ENCODE data around the gene SEC16A.

SEC16A gene

DNA sequence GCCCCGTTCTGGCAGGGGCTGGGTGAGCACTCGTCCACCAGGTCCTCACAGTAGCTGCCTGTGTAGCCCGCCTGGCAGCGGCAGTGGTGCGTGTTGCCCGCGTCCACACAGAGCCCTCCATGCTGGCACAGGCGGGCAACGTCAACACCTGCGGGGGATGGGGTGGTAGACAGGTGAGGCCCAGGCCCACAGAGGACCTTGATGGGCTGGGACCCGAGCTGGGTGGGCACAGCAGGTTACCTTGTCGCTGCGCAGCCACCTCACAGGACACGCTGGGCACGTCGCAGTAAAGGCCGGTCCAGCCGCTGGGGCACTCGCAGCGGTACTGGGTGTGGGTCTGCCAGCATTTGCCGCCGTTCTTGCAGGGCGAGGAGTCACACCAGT, 25.1 kb upstream of the SEC16A start:
- H3K9me3 ChIP-seq: peaks cover 9% of the 10 kb centered on the region
- no peak overlapping the region for H3K4me3 ChIP-seq (ENCODE audit: low read depth in 1 of 2, low read length in 1 of 2)
- H3K27ac ChIP-seq: no peak overlapping the region
- peaks cover 100% of the 10 kb centered on the region for H3K36me3 ChIP-seq
- no peaks in the 10 kb centered on the region for H3K27me3 ChIP-seq
- TF ChIP-seq, protein P1, sequence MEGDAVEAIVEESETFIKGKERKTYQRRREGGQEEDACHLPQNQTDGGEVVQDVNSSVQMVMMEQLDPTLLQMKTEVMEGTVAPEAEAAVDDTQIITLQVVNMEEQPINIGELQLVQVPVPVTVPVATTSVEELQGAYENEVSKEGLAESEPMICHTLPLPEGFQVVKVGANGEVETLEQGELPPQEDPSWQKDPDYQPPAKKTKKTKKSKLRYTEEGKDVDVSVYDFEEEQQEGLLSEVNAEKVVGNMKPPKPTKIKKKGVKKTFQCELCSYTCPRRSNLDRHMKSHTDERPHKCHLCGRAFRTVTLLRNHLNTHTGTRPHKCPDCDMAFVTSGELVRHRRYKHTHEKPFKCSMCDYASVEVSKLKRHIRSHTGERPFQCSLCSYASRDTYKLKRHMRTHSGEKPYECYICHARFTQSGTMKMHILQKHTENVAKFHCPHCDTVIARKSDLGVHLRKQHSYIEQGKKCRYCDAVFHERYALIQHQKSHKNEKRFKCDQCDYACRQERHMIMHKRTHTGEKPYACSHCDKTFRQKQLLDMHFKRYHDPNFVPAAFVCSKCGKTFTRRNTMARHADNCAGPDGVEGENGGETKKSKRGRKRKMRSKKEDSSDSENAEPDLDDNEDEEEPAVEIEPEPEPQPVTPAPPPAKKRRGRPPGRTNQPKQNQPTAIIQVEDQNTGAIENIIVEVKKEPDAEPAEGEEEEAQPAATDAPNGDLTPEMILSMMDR (IDR thresholded peaks at IDR 0.05): no peak
- H3K4me1 ChIP-seq (ENCODE audit: control insufficient read depth in 1 of 2, insufficient read depth in 1 of 2, low read depth in 1 of 2, low read length in 1 of 2): no peaks in the 10 kb centered on the region

DNA sequence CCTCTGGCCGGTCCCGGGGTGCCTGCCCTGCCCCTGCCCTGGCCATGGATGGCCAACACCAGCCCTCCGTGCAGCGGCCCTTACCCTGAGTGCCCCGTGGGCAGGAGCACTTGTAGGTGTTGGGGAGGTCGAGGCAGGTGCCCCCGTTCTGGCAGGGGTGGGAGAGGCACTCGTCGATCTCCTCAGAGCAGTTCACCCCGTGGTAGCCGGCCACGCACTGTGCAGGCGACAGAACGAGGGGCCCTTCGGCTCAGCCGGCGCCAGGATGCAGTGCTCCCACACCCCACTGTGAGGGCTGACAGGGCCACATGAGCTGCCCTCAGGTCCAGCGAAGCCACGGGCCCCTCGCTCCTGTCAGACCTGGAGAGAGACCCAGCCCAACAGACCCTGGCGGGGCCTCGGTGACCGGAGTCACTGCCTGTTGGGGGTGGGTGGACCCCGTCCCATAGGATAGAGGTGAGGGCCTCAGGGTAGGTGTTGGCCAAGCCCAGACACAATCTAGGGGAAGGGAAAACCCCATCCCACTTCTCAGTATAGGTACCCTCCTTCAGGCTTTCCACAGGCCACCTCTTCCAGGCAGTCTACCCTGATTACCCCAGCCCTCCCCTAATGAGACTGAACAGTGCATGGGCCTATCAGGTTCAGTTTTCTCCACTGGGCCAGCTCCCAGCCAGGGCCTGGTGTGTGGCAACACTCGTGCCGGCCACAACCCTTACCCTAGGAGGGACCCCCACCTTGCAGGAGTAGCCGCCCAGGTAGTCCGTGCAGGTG, 24.6 kb upstream of the SEC16A start:
- no peaks in the 10 kb centered on the region for H3K4me1 ChIP-seq (ENCODE audit: control insufficient read depth in 1 of 2, insufficient read depth in 1 of 2, low read depth in 1 of 2, low read length in 1 of 2)
- peaks cover 9% of the 10 kb centered on the region for H3K9me3 ChIP-seq
- TF ChIP-seq, protein P1 (IDR thresholded peaks at IDR 0.05): no peak
- no peak overlapping the region for H3K27ac ChIP-seq
- no peaks in the 10 kb centered on the region for H3K27me3 ChIP-seq
- H3K4me3 ChIP-seq (ENCODE audit: low read depth in 1 of 2, low read length in 1 of 2): no peak overlapping the region
- peaks cover 100% of the 10 kb centered on the region for H3K36me3 ChIP-seq

DNA sequence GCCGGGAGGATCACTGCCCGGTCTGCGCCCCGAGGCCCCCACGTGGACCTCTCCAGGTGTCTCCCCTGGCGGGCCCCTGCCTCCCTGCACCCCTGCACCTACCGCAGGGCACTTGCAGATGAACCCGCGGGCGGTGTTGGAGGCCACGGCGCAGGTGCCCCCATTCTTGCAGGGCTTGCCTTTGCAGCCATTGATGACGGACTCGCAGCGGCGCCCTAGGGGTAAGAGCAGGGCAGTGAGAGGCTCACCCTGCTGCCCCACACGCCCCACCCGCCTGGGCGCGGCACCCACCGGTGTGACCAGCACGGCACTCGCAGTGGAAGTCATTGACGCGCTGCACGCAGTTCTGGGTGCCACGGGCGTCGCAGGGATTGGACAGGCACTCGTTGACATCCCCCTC, 23.6 kb upstream of the SEC16A start:
- Histone ChIP-seq H3K4me3 (ENCODE audit: low read depth in 1 of 2, low read length in 1 of 2) (no peak overlapping the region), H3K27ac (no peak overlapping the region), H3K36me3 (peaks cover 100% of the 10 kb centered on the region), H3K27me3 (no peaks in the 10 kb centered on the region), H3K4me1 (ENCODE audit: control insufficient read depth in 1 of 2, insufficient read depth in 1 of 2, low read depth in 1 of 2, low read length in 1 of 2) (no peaks in the 10 kb centered on the region), H3K9me3 (peaks cover 9% of the 10 kb centered on the region)
- TF ChIP-seq, protein P1 (IDR thresholded peaks at IDR 0.05): no peak

DNA sequence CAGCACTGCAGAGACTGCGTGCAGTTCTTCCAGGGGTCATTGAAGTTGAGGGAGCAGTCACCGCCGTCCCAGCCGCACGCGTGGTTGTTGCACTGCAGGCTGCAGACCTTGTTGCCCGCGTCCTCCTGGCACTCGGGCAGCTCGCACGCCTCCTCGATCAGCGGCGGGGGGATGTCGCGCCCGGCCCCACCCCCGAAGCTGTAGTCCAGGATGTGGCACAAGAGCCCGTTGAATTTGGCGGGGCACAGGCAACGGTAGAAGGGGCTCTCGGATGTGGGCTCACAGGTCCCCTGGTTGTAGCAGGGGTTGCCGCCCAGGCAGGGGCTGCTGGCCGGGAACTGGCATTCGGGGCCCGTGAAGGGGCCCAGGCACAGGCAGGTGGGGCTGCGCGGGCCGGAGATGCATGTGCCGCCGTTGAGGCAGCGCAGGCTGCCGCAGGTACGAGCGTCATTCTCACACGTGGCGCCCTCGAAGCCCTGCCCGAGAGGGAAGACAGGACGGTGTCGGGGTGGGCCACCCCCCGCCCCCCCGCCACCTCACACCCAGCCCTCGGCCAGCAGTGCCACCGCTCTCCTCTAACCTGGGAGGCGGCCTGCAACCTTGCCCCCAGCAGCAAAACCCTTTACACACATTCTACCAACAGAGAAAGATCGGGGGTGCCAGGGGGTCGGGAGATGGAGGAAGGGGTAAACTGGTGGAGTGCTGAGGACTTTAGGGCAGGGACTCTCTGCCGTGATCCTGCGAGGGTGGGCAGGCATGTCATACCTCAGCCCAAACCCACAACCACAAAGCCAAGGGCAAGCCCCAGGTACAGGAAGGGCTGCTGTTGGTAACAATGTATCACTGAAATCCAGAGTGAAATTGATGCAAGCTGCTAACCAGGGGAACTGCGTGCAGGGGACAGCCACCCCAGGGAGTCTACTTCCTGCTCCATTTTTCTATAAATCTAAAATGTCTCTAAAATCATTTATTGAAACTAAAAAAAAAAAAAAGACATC, 22.9 kb upstream of the SEC16A start:
- Histone ChIP-seq H3K27me3 (no peaks in the 10 kb centered on the region), H3K4me1 (ENCODE audit: control insufficient read depth in 1 of 2, insufficient read depth in 1 of 2, low read depth in 1 of 2, low read length in 1 of 2) (no peaks in the 10 kb centered on the region), H3K27ac (no peak overlapping the region), H3K4me3 (ENCODE audit: low read depth in 1 of 2, low read length in 1 of 2) (no peak overlapping the region), H3K36me3 (peaks cover 100% of the 10 kb centered on the region), H3K9me3 (peaks cover 9% of the 10 kb centered on the region)
- TF ChIP-seq, protein P1 (IDR thresholded peaks at IDR 0.05): no peak

DNA sequence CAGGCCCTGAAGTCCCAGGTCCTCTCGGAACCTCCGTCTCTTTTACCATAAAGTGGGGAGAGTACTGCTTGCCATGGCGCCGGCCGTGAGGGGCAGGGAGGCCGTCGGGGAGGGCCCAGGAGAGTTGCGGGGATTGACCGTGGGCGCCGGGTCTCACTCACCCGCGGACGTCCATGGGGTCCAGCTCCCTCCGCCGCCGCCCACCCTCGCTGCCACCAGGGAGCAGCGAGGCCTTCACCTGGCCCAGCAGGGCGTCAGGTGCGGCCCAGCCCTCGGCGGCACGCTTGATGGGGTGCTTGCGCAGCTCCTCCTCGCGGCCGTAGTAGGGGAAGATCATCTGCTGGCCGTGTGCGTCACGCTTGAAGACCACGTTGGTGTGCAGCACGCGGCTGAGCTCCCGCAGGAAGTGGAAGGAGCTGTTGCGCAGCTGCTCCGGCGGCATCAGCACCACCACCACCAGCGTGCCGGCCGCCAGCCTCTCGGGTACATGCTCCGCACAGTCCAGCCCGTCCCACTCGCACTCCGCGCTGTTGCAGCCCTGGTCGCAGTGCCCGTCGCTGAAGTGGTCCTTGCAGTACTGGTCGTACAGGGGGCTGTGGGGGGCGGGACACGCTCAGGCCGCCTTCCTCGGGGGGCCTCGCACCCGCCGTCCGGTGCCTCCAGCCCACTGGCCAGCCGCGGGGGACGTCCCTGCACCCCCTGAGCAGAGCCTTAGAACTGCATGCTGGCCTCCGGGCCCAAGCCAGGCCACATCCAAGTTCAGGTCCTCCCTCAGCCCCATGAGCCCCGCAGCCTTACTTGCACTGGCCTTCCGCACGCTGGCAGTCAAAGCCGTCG, 21.9 kb upstream of the SEC16A start:
- peaks cover 9% of the 10 kb centered on the region for H3K9me3 ChIP-seq
- H3K27ac ChIP-seq: no peak overlapping the region
- H3K4me3 ChIP-seq (ENCODE audit: low read depth in 1 of 2, low read length in 1 of 2): no peak overlapping the region
- TF ChIP-seq, protein P1 (IDR thresholded peaks at IDR 0.05): no peak
- H3K27me3 ChIP-seq: no peaks in the 10 kb centered on the region
- H3K36me3 ChIP-seq: peaks cover 100% of the 10 kb centered on the region
- no peaks in the 10 kb centered on the region for H3K4me1 ChIP-seq (ENCODE audit: control insufficient read depth in 1 of 2, insufficient read depth in 1 of 2, low read depth in 1 of 2, low read length in 1 of 2)
